GM19240 (cell line): ENCODE data around the gene TCF21.
"Not testable (repeated sequence)": the region's sequence is repeated elsewhere in the genome, so short reads cannot be mapped to it uniquely, and the experiment has no call there.

ENCODE experiments used
- DNase-seq: peaks from one replicate; pipeline ENCODE4 v3.0.0; 2011; ENCODE audit warnings: low spot score; ENCODE audit not compliant: insufficient read length

TCF21 gene

DNA sequence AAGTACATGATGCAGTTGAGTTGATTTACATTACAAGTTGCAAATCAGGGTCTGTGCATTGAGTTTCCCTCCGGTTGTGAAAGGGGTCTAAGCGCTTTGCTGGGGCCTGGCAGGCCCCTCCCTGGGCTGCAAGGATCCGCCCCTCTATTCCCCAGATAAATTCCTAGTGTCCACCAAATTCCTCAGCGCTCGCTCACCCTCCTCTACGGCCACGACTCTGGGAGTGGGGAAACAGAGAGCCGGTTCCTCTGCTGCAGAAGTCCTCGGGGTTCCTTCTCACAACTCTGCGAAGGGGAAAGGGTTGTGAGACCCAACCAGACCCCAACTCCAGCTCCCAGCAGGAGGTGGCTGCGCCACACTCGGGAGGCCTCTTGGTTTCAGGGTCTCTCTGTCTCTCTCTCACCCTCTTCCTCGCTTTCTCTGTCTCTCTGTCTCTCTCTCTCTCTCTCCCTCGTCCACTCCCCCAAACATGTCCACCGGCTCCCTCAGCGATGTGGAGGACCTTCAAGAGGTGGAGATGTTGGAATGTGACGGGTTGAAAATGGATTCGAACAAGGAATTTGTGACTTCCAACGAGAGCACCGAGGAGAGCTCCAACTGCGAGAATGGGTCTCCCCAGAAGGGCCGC is at the start of gene TCF21:
Gene TCF21 (plus strand): TSS at position 185 of the 628 bp plus-strand sequence. CDS start 285 bp downstream, at position 470.
- DNase-seq = no peak

DNA sequence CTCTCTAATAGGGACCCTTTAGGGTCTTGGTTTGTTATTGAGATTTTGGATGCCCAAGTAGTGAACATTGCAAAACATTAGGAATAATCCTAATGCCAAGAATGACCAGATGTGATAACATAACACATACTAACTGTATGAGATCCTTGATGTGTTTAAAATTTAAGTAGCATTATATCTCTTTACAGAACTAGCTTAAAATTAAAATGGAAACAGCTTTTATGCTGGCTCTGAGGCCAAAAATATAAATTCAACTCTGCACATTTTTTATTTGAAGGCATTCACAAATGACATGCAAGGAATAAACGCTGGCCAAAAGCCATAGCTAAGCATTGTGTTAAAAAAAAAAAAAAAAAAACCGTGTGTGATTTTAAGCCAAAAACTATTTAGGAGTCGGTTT is 47.7 kb upstream of the TCF21 start:
- DNase-seq = no peak

DNA sequence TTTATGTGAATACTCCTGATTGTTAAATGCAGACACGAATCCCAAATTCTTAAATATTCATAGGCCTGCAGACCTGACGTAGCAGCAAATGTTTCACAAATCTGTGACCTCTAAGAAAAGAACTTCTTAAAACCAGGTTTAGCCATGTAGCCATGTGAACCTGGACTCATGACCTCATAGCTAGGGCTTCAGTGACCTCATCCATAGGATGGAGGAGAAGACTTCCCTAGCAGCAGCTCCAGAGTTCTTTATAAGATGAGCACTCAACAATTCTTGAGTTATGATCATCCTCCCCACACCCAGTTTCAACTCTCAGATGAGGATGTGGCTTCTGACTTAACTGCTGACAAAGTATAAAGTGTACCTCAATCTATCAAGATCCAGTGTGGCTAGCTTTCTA is 45.8 kb upstream of the TCF21 start:
- no peak for DNase-seq

DNA sequence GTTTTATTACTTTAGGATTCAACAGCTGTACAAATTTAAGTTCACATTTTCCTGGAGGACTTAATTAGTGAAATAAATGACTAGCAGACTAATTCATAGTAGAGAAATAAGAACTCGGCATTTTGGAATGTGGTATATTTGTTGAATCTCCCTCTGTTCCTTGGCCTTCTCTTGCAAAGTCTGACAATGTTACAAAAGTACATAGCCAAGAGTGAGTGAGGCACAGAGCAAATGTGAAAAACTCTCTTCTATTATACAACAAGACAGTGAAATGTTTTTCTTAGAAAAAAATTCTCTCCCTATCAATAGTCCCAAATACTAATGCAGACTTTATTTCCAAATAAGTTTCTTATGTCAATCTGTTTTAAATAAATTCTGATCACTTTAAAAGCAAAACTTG is 44.2 kb upstream of the TCF21 start:
- no peak for DNase-seq

DNA sequence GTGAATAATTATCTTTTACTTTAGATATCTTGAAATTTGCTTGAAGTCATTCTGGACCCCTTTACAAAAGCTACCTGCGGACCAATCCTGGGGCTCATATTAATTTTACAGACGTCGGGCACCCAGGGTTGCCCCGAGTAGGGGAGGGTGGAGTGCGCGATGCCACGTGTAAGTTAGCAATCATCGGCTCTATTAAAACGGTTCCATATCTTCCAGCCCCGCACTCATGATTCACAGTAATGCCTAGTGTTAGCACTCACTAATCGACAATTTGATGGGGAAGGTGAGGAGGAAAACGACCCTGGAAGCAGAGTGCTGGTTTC is 34.9 kb upstream of the TCF21 start:
- DNase-seq = no peak

DNA sequence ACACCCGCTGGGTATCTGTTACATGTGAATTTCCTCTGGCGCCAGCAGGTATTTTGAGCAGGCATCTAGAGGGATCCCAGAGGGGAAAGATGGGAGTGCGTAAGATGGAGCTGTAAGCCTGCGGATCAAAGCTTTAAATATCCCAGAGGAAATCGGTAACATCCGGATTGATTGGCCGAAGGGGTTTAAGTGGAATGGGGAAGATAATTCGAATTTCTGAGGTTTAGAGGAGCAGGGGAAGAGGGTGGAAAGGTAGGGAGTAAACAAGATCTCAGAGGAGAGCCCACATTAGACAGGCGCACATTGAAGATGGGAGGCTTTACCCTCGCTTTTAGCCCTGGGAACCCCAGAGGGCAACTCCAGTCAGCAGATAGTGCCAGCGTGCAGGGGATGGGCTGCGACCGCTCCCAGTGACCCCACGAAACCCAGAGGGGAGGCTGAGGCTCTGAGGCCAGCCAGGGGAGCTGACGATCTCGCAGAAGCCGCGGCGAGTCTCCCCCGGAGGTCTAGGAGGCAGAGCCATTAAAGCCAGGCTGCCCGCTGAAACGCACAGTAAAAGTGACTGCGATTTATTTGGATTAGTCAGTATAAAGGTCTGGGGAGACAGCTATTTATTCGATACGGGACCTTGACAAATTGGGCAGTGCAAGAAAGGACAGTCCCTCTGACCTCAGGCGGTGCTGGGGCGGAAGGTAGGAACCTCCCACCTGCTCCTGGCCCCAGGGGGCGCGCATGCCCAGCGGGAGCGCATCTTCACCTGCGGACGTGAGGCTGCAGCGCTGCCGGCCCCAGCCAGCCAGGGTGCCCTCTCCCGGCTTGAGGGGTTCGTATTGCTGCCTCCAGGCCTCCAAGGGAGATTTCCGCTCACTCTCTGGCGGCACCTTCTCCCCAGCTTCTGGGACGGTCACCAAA is 34.3 kb upstream of the TCF21 start:
- no peak for DNase-seq

DNA sequence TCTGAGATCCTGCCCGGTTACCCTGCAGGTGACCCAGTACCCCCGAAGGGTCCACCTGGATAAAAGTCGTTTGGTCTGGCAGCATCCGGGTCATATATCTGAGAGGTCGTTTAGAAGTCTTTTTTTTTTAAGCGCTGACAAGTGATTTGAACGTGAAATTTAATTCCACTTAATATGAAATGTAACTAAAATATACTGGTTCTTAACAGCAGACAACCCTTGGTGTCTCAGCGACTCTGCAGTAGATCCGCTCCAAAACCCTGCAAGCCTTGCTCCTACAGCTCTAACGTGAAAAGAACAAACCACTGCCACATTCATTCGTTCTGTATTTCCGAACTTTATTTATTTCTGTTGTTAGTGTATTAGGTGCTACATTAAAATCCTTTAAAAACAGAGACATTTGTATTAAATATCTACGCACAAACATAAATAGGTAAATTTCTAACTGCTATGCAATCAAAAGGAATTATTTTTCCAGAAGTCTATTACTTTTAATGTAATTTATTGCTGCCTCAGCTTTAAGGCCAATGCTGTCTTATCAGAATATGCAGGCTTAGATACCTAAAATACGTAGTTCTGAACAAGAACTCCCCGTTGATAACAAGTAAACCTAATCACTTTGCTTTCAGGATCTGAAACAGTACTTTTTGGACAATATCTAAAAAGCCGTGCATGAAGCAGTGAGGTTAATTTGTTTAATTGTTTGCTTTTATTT is 33.5 kb upstream of the TCF21 start:
- DNase-seq = no peak

DNA sequence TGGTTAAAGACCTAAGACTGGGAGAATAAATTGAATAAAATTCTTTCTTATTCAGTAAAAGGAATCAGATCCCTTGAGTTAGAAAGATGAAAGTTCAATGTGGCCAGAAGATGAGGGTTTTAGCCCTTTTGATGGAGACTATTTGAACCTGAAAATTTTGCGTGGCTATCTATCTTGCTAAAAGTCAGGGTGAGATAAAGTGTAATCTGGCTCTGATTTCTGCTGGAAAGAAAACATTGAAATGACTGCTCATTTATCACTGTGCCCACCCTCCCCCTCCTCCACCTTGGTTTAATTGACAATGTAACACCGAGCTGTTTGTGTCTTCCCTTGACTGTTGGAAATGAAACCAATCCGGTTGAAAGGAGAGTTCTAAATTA is 32.9 kb upstream of the TCF21 start:
- DNase-seq = no peak

DNA sequence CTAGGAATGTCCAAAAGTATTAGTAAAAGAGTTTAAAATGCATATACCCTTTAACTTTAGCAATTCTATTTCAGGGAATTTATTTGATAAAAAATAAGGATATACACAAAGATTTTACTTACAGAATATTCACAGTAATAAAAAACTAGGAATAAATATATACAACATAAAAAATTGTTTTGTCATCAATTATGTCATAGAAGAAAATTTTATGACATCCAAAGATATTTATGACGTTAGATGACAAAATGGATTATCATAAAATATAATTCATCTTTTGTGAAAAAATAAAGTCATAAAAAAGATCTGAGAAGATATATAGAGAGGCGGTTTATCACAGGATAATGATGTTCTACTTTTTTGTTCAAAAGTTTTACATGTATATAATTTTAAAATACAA is 32.0 kb upstream of the TCF21 start:
- DNase-seq = no peak

DNA sequence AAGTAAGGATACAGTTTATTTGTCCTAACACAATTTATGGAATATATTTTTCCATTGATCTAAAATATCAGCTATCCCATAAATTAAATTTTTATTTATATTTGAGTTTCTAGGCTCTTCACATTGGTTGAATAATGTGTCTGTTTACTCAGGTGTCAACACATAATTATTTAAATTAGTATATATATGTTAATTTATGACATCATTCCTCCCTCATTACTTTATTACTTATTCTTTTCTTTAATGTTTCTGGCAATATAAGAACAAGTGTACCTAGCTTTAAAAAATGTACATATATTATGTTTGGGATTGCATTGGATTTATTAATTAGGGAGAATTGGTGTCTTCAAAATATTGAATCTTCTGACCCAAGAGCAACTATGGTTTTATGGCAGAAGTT is 31.2 kb upstream of the TCF21 start:
- no peak for DNase-seq

DNA sequence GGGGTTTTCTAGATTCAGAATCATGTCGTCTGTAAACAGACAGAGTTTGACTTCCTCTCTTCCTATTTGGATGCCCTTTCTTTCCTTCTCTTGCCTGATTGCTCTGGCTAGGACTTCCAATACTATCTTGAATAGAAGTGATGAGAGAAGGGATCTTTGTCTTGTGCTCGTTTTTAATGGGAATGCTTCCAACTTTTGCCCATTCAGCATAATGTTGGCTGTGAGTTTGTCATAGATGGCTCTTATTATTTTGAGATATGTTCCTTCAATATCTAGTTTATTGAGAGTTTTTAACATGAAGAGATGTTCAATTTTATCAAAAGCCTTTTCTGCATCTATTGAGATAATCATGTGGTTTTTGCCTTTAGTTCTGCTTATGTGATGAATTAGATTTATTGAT is 27.6 kb upstream of the TCF21 start:
- DNase-seq = not testable (repeated sequence)

DNA sequence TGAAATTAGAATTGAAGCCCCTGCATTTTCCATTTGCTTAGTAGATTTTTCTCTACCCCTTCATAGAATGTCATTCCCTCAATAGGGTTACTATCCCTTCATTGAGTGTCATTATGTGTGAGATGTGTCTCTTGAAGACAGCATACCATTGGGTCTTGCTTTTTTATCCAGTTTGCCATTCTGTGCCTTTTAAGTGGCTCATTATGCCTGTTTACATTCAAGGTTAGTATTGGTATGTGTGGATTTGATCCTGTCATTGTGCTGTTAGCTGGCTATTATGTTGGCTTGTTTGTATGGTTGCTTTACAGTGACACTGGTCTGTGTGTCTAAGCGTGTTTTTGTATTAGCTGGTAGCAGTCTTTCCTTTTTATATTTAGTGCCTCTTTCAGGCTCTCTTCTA is 25.7 kb upstream of the TCF21 start:
- no peak for DNase-seq

DNA sequence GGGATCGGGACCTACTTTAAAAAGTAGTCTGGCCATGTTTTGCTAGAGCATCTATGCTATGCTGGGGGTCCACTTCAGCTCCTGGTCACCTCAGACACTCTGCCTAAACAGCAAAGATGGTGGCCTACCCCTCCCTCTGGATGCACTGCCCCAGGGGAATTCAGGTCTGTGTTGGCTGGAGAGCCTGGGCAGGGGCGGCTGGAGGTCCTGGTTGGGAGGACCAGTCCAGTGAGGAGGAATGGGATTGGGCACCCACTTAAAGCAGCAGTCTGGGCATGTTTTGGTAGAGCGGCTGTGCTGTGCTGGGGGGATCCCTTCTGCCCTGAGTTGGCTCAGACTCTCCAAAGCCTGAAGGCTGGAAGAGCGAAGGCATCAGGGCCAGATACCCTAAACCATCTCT is 23.2 kb upstream of the TCF21 start:
- DNase-seq = no peak

DNA sequence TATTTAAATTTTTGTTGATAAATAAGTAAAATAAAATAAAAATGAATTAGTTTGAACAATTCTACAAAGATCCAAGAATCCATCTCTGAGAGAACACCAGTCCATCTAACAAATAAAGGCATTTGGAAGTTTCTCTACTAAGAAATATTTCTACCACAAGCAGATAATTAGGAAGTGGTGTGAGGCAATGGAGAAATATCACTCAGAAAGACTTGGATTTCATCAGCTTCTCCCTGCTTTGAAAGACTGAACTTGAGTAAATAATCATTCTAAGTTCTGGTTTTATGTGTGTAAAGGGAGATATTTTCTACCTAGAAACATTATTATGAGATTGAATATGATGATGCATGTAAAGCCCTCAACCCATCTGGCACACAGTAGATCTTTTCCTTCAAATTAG is 17.8 kb upstream of the TCF21 start:
- no peak for DNase-seq

DNA sequence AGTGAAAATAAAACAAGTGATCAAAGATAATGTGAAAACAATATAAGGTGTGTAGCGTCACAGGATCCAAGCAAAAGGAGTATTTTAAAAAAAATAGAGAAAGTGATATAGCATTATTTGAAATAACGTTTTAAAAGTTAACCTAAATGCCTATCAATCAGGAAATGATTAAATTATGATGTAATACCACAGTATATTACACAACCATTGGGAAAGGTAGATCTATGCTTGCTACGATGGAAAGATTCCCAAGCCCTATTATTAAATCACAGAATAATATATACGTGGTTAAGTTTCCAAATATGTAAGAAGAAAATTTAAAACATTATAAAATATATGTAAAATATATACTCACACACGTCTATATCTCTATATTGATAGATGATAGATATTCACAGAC is 15.4 kb upstream of the TCF21 start:
- DNase-seq = no peak

DNA sequence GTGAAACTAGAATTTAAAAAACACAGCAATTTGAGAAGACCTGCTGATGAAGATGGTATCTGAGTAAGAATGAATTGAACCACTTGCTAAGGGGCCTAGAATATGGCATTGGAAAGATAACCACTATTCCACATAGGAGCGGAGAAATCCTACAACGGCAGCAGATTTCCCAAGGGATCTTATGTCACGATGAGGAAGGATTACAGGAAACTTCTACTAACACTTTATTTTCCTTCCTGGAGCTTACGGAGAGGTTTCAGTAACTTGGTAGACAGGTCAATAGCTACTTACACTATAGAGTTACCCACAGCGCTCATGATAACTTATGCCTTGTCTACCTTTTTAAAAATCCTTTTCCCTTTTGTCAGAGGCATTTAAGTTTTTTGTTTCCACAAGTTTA is 11.8 kb upstream of the TCF21 start:
- DNase-seq = no peak

DNA sequence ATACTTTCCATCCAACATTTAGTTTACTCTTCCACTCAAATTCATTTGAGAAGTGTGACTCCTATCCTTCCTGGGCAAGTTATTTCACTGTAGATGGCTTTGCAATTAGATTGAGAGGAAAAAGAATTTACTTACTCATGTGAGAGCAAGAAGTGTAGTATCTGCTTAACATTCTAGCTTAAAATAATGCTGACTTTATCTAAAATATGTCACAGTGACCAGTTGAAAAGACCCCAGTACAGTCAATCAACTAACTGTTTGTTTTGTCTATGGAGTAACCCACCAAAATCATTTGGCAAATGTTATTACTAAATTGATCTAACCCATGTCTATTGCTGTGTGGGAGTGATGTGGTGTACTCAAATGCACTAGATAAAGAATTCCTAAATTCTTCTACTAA is 8.9 kb upstream of the TCF21 start:
- no peak for DNase-seq

DNA sequence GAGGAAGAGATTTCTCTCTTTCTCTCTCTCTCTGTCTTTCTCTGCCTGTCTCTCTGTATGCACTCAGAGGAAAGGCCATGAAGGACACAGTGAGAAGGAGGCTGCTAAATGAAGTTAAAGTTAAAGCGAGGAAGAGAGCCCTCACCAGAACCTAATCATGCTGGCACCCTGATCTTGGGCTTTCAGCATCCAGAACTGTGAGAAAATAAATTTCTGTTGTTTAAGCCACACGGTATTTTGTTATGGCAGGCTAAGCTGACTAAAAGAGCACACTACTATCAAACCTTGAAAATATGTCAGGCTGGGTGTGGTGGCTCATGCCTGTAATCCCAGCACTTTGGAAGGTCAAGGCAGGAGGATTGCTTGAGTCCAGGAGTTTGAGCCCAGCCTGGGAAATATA is 8.0 kb upstream of the TCF21 start:
- no peak for DNase-seq

DNA sequence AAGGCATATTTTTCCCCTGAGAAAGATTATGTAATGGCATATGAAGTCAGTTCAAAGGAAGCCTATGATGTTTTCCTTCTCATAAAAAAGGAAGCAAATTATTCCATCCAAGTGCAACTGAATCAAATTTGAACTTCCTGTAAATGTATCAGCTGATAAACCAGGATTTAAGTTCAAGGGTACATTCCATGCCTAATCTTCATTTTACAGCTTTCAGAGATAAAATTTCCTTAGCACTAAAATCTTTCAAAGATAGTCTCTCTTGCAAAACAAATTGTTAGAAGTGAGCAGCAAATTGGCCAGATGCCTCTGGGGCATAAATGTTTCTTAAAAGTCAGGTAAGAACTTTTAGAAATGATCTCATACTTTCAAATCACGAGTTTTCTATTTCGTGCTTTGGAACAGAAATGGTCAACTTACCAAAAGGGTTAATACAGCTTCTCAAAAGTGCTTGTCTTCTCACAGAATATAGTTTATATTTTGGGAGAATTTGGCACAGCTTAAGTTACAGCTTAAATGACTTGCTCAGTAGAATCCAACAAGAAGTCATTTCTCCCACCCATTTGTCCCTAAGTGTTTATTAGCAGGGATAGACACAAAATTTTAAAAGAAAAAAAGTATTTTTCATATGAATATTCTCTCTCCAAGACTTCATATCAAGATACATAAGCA is 2.7 kb upstream of the TCF21 start:
- no peak for DNase-seq

DNA sequence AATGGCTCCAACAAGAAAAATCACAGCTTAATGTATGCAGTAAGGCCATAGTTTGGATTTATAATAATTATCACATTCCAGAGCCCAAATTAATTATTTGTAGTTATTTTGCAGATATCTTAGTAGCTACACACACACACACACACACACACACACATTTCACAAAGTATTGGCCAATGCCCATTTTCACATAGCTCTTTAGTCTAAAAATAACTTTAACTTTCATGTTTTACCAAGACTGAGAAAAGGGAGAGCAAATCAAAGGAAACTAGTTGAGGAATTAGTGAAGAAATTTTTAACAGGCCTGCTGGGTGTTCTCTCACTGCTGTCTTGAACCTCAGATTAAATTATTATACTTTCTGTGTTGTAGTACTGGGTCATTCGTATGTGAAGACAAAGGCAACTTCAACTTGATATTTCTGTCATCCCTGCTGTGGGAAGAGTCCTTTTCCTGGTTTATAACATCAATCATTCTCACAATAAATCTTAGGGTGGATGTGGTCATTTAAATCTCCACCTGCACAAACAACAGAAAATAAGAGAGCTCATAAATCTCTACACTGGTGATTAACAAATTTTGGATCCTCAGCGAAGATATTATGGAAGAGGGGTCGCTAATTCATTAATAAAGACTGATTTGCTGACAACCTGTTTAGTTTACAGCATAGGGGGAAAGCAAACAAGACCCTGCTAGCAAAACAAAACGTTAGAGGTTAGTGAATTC is 1.6 kb upstream of the TCF21 start:
- DNase-seq = no peak

DNA sequence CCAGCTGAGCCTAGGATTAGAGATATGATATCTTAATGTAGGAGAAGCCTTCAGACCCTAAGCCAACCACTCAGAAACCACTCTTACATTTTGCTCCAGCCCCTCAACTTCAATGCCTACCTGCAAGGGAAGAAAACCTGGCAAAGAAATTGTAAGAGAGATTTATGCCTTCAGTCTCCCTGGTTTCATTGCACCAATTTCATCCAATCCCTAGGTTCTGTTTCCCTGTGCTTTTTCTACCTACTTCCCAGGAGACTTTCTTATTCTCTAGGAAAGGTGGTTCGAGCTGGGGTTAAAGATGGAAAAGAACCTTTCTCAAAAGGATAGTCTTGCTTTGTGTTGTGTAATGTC is 1.1 kb upstream of the TCF21 start:
- DNase-seq = no peak
